ENCODE results near the gene ERCC1.

The ERCC1 gene

DNA sequence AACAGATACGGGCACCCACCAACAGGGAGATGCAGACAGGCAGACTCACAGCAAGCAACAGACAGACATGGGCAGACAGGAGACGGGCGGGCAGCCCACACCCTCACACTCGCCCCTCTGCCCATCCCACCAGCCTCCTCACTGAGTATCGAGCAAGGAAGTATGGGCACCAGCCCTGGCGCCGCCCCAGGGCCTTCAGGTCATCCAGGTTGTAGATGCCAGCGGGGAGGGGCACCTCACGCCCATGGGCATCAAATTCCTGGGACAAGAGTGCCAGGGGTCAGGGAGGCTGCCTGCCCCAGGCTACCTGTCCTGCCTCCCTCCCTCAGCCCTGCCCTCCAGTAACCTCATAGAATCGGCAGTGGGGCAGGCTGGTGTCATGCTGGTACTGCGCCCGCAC lies 59.0 kb downstream of the ERCC1 start:
- no peak for DNase-seq (ENCODE audit: low spot score)

DNA sequence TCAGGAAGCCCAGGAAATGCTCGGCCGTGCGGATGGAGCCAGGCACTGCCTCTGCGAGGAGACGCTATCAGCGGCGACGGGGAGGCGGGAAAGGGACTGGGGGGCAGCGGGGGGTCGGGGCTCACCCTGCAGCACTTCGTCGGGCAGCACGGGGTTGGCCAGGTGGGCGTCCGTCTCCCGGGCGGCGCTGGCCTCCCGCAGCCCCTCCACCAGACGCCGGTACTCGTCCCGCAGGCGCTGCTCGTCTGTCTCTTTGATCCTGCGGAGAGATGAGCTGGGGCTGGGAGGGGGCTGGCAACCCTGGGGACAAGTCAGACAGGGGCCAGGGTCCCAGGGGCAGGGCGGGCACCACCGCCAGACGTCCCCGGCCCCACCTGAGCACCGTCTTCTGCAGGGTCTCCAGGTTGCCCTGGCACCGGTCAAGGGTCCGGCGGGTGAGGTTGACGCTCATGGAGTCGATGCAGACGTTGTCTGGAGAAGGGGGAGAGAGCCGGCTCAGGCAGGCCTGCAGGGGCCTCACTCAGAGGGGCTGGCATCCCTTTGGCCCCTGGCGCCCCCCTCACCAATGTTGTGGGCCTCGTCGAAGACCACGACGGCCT lies 59.8 kb downstream of the ERCC1 start:
- no peak for DNase-seq (ENCODE audit: low spot score)

DNA sequence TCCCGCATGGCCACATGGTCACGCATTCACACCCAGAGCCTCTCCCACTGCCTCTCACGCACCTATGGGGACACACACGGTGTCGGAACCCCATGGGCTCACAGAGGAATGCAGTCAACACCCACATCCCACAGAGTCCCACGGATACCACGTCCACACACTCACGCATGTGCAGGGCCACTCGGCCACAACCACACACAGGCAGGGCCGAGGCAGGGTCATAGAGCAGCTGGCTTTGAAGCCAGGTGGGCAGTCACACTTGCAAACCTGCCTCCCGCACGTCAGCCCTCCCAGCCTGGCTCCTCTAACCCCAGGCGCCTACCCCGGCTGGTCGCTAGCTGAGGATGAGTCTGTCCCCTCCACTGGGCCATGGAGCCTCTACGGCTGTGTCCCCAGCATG lies 61.4 kb downstream of the ERCC1 start:
- DNase-seq (ENCODE audit: low spot score): no peak

DNA sequence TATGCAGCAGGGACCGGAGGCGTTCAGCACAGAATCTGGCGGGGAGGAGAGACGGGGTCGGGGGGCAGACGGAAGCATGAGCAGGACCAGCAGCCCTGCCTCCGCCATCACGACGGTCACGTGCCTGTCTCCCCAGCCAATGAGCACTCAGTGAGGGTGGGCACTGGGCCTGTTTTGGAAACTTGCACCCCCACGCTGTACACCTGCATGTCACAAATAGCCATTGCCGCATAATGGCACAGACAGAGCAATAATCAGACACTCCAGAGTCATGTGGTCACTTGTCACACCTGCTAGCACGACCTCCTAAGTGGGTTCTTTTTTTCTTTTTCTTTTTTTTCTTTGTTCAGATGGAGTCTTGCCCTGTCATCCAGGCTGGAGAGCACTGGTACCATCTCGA lies 62.1 kb downstream of the ERCC1 start:
- no peak for DNase-seq (ENCODE audit: low spot score)

DNA sequence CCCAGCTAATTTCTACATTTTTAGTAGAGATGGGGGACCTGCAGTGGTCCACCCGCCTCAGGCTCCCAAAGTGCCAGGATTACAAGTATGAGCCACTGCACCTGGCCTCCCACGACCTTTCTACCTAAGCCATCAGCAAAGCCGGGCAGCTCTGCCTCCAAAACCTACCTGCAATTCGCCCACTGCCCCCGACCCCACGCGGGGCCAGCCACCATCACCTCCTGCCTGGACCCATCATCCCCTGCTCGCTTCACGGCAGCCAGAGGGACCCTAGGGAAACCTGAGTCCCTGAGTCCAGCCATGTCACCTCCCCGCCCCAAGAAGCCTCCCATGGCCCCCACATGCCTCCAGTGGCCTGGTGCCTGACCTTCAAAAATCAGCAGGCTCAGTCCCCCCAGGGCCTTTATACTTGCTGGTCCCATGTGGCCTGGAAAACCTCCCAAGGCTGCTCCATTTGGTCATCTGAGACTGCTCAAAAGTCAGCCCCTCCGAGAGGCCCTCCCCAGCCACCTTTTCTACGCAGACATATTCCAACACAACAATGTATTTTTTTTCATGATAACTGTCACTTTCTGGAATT lies 65.4 kb downstream of the ERCC1 start:
- no peak for DNase-seq (ENCODE audit: low spot score)

DNA sequence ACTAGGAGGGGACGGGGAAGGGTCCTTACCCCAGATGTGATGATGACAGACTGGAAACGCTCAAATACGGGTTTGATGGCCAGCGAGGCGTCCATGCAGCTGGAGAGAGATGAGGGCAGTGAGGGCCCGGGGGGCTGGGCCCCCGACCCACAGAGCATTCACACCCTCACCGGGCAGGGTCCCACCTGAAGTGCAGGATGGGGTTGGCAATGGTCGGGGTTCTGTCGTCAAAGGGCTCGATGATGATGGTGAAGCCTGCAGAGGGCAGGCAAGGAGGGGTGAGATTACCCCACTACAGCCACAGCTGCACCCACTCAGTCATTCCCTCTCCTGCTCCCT lies 66.3 kb downstream of the ERCC1 start:
- no peak for DNase-seq (ENCODE audit: low spot score)

All from CD4-positive, alpha-beta T cell treated with Interleukin-15 for 4 hours (primary cell).